HepG2 (cell line): ENCODE results near the gene POLR1H. TPM values are rescaled to one million over a fixed set of nuclear protein-coding genes. Genes with fewer than 3 reads are reported as not detected.

Experiments
- CAMTA2 ChIP-seq: sonication (generic); formaldehyde crosslinking; IDR thresholded peaks from 2 replicates; pipeline ENCODE4 v1.4.0; 2020; ENCODE audit warnings: mild to moderate bottlenecking, missing genetic modification reagents, borderline replicate concordance
- DNMT1 ChIP-seq: sonication (generic); formaldehyde crosslinking; IDR thresholded peaks from 2 replicates; pipeline ENCODE4 v1.5.1; 2020; ENCODE audit warnings: mild to moderate bottlenecking, missing genetic modification reagents
- EP300 ChIP-seq, 3 experiments: sonication (generic) in 1 of 3; formaldehyde crosslinking in 1 of 3; IDR thresholded peaks; 2 replicates each; pipeline versions ENCODE4 v1.5.1 to v1.6.1; 2011 to 2020; ENCODE audit warnings: low read depth in 2 of 3, low read length in 2 of 3, borderline replicate concordance in 1 of 3, improper control_type of control experiment in 1 of 3, mild to moderate bottlenecking in 1 of 3, missing genetic modification reagents in 1 of 3, moderate library complexity in 1 of 3
- ETS1 ChIP-seq: sonication (generic); formaldehyde crosslinking; IDR thresholded peaks from 2 replicates; pipeline ENCODE4 v1.4.0; 2020; ENCODE audit warnings: missing genetic modification reagents
- GLMP ChIP-seq: sonication (generic); formaldehyde crosslinking; IDR thresholded peaks from 2 replicates; pipeline ENCODE4 v1.9.0; 2021; ENCODE audit warnings: missing genetic modification reagents, mild to moderate bottlenecking, borderline replicate concordance
- JDP2 ChIP-seq: sonication (generic); formaldehyde crosslinking; IDR thresholded peaks from 2 replicates; pipeline ENCODE4 v1.8.1; 2022; ENCODE audit warnings: missing genetic modification reagents, borderline replicate concordance
- SMAD9 ChIP-seq: sonication (generic); formaldehyde crosslinking; IDR thresholded peaks from 2 replicates; pipeline ENCODE4 v1.5.1; 2020; ENCODE audit warnings: mild to moderate bottlenecking, missing genetic modification reagents
- SNAPC5 ChIP-seq: sonication (generic); formaldehyde crosslinking; IDR thresholded peaks from 2 replicates; pipeline ENCODE4 v1.8.1; 2023; ENCODE audit warnings: mild to moderate bottlenecking, missing genetic modification reagents, borderline replicate concordance
- SNRNP70 ChIP-seq: fragments of 200-400 bp; formaldehyde crosslinking; IDR thresholded peaks from 2 replicates; pipeline ENCODE4 v1.6.1; 2017; ENCODE audit warnings: mild to moderate bottlenecking, low read depth, low read length, moderate library complexity
- THRA ChIP-seq: sonication (generic); formaldehyde crosslinking; IDR thresholded peaks from 2 replicates; pipeline ENCODE4 v1.4.0; 2020; ENCODE audit warnings: missing genetic modification reagents, borderline replicate concordance
- ZBTB3 ChIP-seq: sonication (generic); formaldehyde crosslinking; IDR thresholded peaks from 2 replicates; pipeline ENCODE4 v1.4.0; 2020; ENCODE audit warnings: low read depth, mild to moderate bottlenecking, moderate library complexity, missing genetic modification reagents, borderline replicate concordance
- ZBTB7A ChIP-seq: sonication (generic); formaldehyde crosslinking; IDR thresholded peaks from 2 replicates; pipeline ENCODE4 v1.8.0; 2022; ENCODE audit warnings: mild to moderate bottlenecking, missing genetic modification reagents
- ZNF251 ChIP-seq: sonication (generic); formaldehyde crosslinking; IDR thresholded peaks from 2 replicates; pipeline ENCODE4 v1.9.0; 2021; ENCODE audit warnings: mild to moderate bottlenecking, missing genetic modification reagents
- ZNF263 ChIP-seq: sonication (generic); formaldehyde crosslinking; IDR thresholded peaks from 2 replicates; pipeline ENCODE4 v1.4.0; 2020; ENCODE audit warnings: missing genetic modification reagents
- polyA plus RNA-seq, 8 experiments: library from polyadenylated mRNA; depleted of rRNA in 3 of 8; stranded (reverse) in 7 of 8; unstranded in 1 of 8; fragments of >200 nt; fragmentation: Illumina TruSeq in 4 of 8; extraction: Trizol in 4 of 8; gene quantifications; 2 replicates each; pipeline versions ENCODE4 v1.2.1 to v1.2.3, GENCODE V29; 2011 to 2016; ENCODE audit warnings: low read depth in 4 of 8, missing spikeins in 1 of 8, mixed read lengths in 1 of 8; ENCODE audit not compliant: insufficient read depth in 1 of 8
- total RNA-seq, 5 experiments: library from RNA; depleted of rRNA; stranded (reverse); fragments of >200 nt; fragmentation: Illumina TruSeq; extraction: Trizol; gene quantifications; 2 replicates each; pipeline ENCODE4 v1.2.3, GENCODE V29; 2016; ENCODE audit warnings: low read depth in 1 of 5
- TF ChIP-seq, protein P1 (sequence below): sonication (generic); formaldehyde crosslinking; IDR thresholded peaks from 2 replicates; pipeline ENCODE4 v1.5.0; 2020; ENCODE audit warnings: mild to moderate bottlenecking, missing genetic modification reagents, borderline replicate concordance
- TF ChIP-seq, protein P2 (sequence below): sonication (generic); formaldehyde crosslinking; IDR thresholded peaks from 2 replicates; pipeline ENCODE4 v1.4.0; 2020; ENCODE audit warnings: low read depth, mild to moderate bottlenecking, missing genetic modification reagents

POLR1H gene
- total and polyA plus RNA-seq, 2 of the 13 experiments (the other 11 are each of a cell fraction or from before 2014, with no cell fraction given), result 61.4 to 79.8 TPM

DNA sequence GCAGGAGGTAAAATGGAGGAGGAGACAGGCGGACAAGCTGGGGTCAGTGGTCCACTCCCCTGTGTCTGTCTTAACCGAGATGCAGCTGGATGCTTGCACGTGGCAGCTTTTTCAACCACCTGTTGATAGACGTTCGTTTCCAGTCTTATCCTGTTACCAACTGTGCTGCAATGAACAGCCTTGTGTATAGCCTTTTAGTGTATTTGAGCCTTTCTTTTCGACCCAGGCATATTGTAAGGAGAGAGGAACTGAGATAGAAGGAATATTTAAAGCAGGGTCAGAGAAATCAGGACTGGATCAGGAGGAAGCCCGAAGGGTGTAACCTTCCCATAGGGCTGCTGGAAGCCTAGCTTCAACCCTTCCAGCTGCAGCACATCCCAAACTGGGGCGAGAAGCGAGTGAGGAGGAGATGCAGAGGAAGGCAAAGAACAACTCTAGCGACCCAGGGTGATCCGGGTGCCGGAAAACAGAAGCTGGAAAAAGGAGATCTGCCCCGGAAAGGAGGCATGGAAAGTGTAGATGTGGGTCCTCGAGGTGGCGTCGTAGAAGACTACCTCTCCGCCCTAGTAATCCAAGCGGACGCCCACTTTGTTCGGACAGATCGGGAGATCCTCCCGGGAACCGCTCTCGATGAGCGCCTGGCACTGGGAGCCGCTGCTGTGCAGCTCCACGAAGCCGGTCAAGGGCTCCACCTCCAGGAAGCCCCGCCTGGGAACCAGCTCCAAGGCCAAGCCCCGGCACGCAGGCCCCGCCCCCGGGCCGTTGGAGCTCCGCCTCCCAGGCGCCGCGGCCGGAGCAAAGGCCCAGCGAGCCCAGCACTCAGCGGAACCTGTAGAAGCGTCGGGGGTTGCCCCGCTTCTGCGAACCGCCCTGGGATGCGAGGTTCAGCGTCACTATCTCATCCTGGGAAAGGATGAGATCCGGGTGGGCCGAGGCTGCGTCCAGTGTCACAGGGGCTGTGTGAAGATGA lies 40.7 kb downstream of the POLR1H start (continued):
- TF ChIP-seq, protein P1, sequence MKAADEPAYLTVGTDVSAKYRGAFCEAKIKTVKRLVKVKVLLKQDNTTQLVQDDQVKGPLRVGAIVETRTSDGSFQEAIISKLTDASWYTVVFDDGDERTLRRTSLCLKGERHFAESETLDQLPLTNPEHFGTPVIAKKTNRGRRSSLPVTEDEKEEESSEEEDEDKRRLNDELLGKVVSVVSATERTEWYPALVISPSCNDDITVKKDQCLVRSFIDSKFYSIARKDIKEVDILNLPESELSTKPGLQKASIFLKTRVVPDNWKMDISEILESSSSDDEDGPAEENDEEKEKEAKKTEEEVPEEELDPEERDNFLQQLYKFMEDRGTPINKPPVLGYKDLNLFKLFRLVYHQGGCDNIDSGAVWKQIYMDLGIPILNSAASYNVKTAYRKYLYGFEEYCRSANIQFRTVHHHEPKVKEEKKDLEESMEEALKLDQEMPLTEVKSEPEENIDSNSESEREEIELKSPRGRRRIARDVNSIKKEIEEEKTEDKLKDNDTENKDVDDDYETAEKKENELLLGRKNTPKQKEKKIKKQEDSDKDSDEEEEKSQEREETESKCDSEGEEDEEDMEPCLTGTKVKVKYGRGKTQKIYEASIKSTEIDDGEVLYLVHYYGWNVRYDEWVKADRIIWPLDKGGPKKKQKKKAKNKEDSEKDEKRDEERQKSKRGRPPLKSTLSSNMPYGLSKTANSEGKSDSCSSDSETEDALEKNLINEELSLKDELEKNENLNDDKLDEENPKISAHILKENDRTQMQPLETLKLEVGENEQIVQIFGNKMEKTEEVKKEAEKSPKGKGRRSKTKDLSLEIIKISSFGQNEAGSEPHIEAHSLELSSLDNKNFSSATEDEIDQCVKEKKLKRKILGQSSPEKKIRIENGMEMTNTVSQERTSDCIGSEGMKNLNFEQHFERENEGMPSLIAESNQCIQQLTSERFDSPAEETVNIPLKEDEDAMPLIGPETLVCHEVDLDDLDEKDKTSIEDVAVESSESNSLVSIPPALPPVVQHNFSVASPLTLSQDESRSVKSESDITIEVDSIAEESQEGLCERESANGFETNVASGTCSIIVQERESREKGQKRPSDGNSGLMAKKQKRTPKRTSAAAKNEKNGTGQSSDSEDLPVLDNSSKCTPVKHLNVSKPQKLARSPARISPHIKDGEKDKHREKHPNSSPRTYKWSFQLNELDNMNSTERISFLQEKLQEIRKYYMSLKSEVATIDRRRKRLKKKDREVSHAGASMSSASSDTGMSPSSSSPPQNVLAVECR (CRISPR knock-in tag), result peak; percentile 83; the same call in 1 of the 2 replicates
- TF ChIP-seq EP300 (IDR thresholded peaks at IDR 0.05; ENCODE audit: low read depth in 2 of 2, low read length in 2 of 2) (peak in 1 of 2 experiments; percentile 29; a peak in 1 of 4 replicates), EP300 (CRISPR knock-in tag; IDR thresholded peaks at IDR 0.05; ENCODE audit: borderline replicate concordance) (no peak; the same call in 1 of the 2 replicates), ZBTB7A (CRISPR knock-in tag) (no peak), DNMT1 (CRISPR knock-in tag) (0 out of 2 replicates have a peak, but pooled peaks have one; percentile 71), ZBTB3 (CRISPR knock-in tag) (0 out of 2 replicates have a peak, but pooled peaks have one; percentile 65), ZNF263 (CRISPR knock-in tag) (no peak), ZNF251 (CRISPR knock-in tag) (no peak), JDP2 (CRISPR knock-in tag) (no peak), SMAD9 (CRISPR knock-in tag) (no peak; the same call in 1 of the 2 replicates), SNAPC5 (CRISPR knock-in tag) (0 out of 2 replicates have a peak, but pooled peaks have one; percentile 7), CAMTA2 (peak; percentile 87; the same call in 1 of the 2 replicates), SNRNP70 (no peak), ETS1 (no peak), GLMP (CRISPR knock-in tag) (no peak), THRA (CRISPR knock-in tag) (peak; percentile 75)
- TF ChIP-seq, protein P2, sequence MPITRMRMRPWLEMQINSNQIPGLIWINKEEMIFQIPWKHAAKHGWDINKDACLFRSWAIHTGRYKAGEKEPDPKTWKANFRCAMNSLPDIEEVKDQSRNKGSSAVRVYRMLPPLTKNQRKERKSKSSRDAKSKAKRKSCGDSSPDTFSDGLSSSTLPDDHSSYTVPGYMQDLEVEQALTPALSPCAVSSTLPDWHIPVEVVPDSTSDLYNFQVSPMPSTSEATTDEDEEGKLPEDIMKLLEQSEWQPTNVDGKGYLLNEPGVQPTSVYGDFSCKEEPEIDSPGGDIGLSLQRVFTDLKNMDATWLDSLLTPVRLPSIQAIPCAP (CRISPR knock-in tag), result no peak
